Keratinocyte (primary cell): ENCODE results near the gene SH2D6. TPM values are rescaled to one million over a fixed set of nuclear protein-coding genes. Genes with fewer than 3 reads are reported as not detected.

Experiments
- DNase-seq: peaks from one replicate; pipeline ENCODE4 v3.0.0-alpha.2; 2011; ENCODE audit warnings: low read depth, missing footprints, low spot score
- FAIRE-seq: peaks from 2 replicates; lab custom pipeline; 2011; peaks lifted over from hg19 to GRCh38; lab: Jason Lieb, UNC
- H2AFZ ChIP-seq: 2 replicates; pipeline ENCODE4 v1.6.0; 2012; ENCODE audit warnings: low read length, control low read depth, inconsistent platforms; ENCODE audit not compliant: control insufficient read depth
- H3K27ac ChIP-seq: 2 replicates; pipeline ENCODE4 v1.5.1; 2011; ENCODE audit warnings: low read length; ENCODE audit not compliant: control insufficient read depth, insufficient read depth
- H3K27me3 ChIP-seq: 3 replicates; pipeline ENCODE4 v1.6.0; 2011; ENCODE audit warnings: low read length; ENCODE audit not compliant: control insufficient read depth, insufficient read depth; ENCODE audit errors: extremely low read depth
- H3K36me3 ChIP-seq, 2 experiments: 2 replicates in 1 of 2; 3 replicates in 1 of 2; pipeline ENCODE4 v1.5.1; 2011; ENCODE audit warnings: low read length in 2 of 2, mild to moderate bottlenecking in 1 of 2; ENCODE audit not compliant: control insufficient read depth in 2 of 2, insufficient read depth in 2 of 2; ENCODE audit errors: extremely low read depth in 1 of 2
- H3K4me1 ChIP-seq: 3 replicates; pipeline ENCODE4 v1.5.1; 2011; ENCODE audit warnings: low read length; ENCODE audit not compliant: control insufficient read depth, insufficient read depth; ENCODE audit errors: extremely low read depth
- H3K4me2 ChIP-seq: 3 replicates; pipeline ENCODE4 v1.6.0; 2011; ENCODE audit warnings: low read depth, low read length; ENCODE audit not compliant: control insufficient read depth, insufficient read depth; ENCODE audit errors: extremely low read depth
- H3K4me3 ChIP-seq, 3 experiments: fragments of 200-600 bp in 1 of 3; sonication (generic) in 1 of 3; 2 replicates in 2 of 3; 3 replicates in 1 of 3; pipeline ENCODE4 v1.5.1; 2011 to 2016; ENCODE audit warnings: low read length in 3 of 3, mild to moderate bottlenecking in 3 of 3, control low read depth in 2 of 3, inconsistent platforms in 1 of 3, low read depth in 1 of 3, mixed read lengths in 1 of 3, mixed run types in 1 of 3, moderate library complexity in 1 of 3; ENCODE audit not compliant: control insufficient read depth in 2 of 3, insufficient read depth in 2 of 3; ENCODE audit errors: extremely low read depth in 1 of 3
- H3K79me2 ChIP-seq: 2 replicates; pipeline ENCODE4 v1.6.0; 2012; ENCODE audit warnings: low read length; ENCODE audit not compliant: control insufficient read depth, insufficient read depth
- H3K9ac ChIP-seq: 3 replicates; pipeline ENCODE4 v1.6.0; 2011; ENCODE audit warnings: low read length; ENCODE audit not compliant: control insufficient read depth, insufficient read depth; ENCODE audit errors: extremely low read depth
- H3K9me1 ChIP-seq: 3 replicates; pipeline ENCODE4 v1.6.0; 2011; ENCODE audit warnings: low read length; ENCODE audit not compliant: control insufficient read depth, insufficient read depth; ENCODE audit errors: extremely low read depth
- H3K9me3 ChIP-seq: 2 replicates; pipeline ENCODE4 v1.5.1; 2012; ENCODE audit warnings: low read depth, low read length; ENCODE audit not compliant: control insufficient read depth
- H4K20me1 ChIP-seq: 3 replicates; pipeline ENCODE4 v1.6.0; 2011; ENCODE audit warnings: low read length; ENCODE audit not compliant: control insufficient read depth, insufficient read depth; ENCODE audit errors: extremely low read depth
- CTCF ChIP-seq, 3 experiments: IDR thresholded peaks in 1 of 3; conservative IDR thresholded peaks in 1 of 3; optimal IDR thresholded peaks in 1 of 3; 2 replicates in 2 of 3; 3 replicates in 1 of 3; pipeline versions ENCODE3 to v1.5.1; 2011; ENCODE audit warnings: low read length in 3 of 3, mild to moderate bottlenecking in 3 of 3, moderate library complexity in 2 of 3, control low read depth in 1 of 3, inconsistent platforms in 1 of 3; ENCODE audit not compliant: insufficient read depth in 2 of 3; ENCODE audit errors: extremely low read depth in 1 of 3
- EZH2 ChIP-seq: IDR thresholded peaks from one replicate; pipeline ENCODE4 v1.6.1; 2012; ENCODE audit warnings: inconsistent platforms, mild to moderate bottlenecking, low read length, moderate library complexity
- dilution Hi-C: fragments of 300-500 bp; cut with MboI; formaldehyde crosslinking; loops from one replicate; pipeline ENCODE4 v1.7.0; 2020; ENCODE audit warnings: low sequenced_read_pairs; ENCODE audit not compliant: extremely low pct_ligation_motif_present
- polyA plus RNA-seq, 5 experiments: library from polyadenylated mRNA; depleted of rRNA in 3 of 5; stranded (reverse) in 3 of 5; stranded (forward) in 1 of 5; unstranded in 1 of 5; fragments of >200 nt; gene quantifications; 1 replicate in 1 of 5; 2 replicates in 3 of 5; 3 replicates in 1 of 5; pipeline versions ENCODE4 v1.2.1 to v1.2.3, GENCODE V29; 2011 to 2012; ENCODE audit warnings: missing spikeins in 2 of 5, low read depth in 1 of 5, low replicate concordance in 1 of 5

Gene SH2D6
- polyA plus RNA-seq, 1 donor (not counting 4 experiments of a cell fraction or from before 2014, with no cell fraction given) = 0.10 TPM

- Histone ChIP-seq H3K9ac (no peak overlapping the region), H4K20me1 (no peaks in the 10 kb centered on the region), H2AFZ (no peak overlapping the region), H3K9me1 (no peaks in the 10 kb centered on the region), H3K79me2 (no peaks in the 10 kb centered on the region), H3K4me3 (no peak overlapping the region), H3K27ac (no peak overlapping the region), H3K4me1 (peaks cover 25% of the 10 kb centered on the region), H3K9me3 (no peaks in the 10 kb centered on the region), H3K27me3 (no peaks in the 10 kb centered on the region), H3K36me3 (no peaks in the 10 kb centered on the region), H3K4me2 (no peak overlapping the region)
- TF ChIP-seq CTCF (optimal IDR thresholded peaks at IDR 0.05 in 1 of 3, IDR thresholded peaks at IDR 0.05 in 1 of 3, conservative IDR thresholded peaks at IDR 0.05 in 1 of 3; ENCODE audit: extremely low read depth in 1 of 3, insufficient read depth in 2 of 3, low read length in 3 of 3) (no peak), EZH2 (no peak)
- dilution Hi-C loops = no loop called here
- DNase-seq (no peak), FAIRE-seq (no peak)
These were observed 16.9 kb downstream of the SH2D6 start for GRCh38 chr2:85435220-85435958.

GRCh38 chr2:85435981-85436835 lies 17.7 kb downstream of the SH2D6 start:
- TF ChIP-seq CTCF (optimal IDR thresholded peaks at IDR 0.05 in 1 of 3, IDR thresholded peaks at IDR 0.05 in 1 of 3, conservative IDR thresholded peaks at IDR 0.05 in 1 of 3; ENCODE audit: extremely low read depth in 1 of 3, insufficient read depth in 2 of 3, low read length in 3 of 3) (no peak), EZH2 (no peak)
- Histone ChIP-seq H3K4me3 (no peak overlapping the region), H3K4me2 (no peak overlapping the region), H2AFZ (no peak overlapping the region), H3K27me3 (no peaks in the 10 kb centered on the region), H3K9me3 (no peaks in the 10 kb centered on the region), H3K27ac (no peak overlapping the region), H4K20me1 (no peaks in the 10 kb centered on the region), H3K79me2 (no peaks in the 10 kb centered on the region), H3K36me3 (no peaks in the 10 kb centered on the region), H3K9me1 (no peaks in the 10 kb centered on the region), H3K9ac (no peak overlapping the region), H3K4me1 (peaks cover 25% of the 10 kb centered on the region)
- dilution Hi-C loops = no loop called here
- no peak for DNase-seq
- no peak for FAIRE-seq
